Measurements from ENCODE around the gene NLRX1.

The NLRX1 gene

DNA sequence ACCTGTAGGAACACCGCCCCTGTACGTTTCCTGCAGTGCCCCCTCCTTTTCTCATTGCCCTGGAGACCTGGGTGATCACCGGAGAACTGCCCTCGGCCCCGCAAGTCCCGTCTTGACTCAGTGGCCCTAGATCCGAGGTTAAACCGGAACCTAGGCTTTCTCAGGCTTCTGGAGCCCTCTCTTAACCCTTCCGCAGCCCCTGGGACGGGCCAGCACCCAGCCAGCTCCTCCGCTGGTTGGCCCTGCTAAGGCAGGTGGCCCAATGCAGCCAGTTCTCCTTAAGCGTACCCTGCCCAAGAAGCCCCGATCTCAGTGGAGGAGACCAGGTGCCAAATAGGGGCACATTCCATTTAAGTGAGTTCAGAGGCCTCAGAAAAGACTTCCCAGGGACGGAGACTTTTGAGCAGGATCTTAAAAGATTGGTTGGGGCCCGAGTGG lies 776 bp downstream of the NLRX1 start:
- Histone ChIP-seq H3K27ac (ENCODE audit: low read depth, low read length, poor library complexity, severe bottlenecking) (no peak overlapping the region), H2AFZ (ENCODE audit: low read length) (no peak overlapping the region), H3F3A (ENCODE audit: insufficient read depth, low read length) (no peaks in the 10 kb centered on the region)

GRCh38 chr11:119172513-119172912 lies 4.0 kb downstream of the NLRX1 start:
- H3K4me2 ChIP-seq (ENCODE audit: low read length), result no peak overlapping the region
- H2AFZ ChIP-seq (ENCODE audit: low read length), result no peak overlapping the region
- no peak overlapping the region for H3K4me3 ChIP-seq (ENCODE audit: low read depth, low read length, poor library complexity, severe bottlenecking)
- no peaks in the 10 kb centered on the region for H3K79me2 ChIP-seq (ENCODE audit: insufficient read depth, low read length)
- H3K27me3 ChIP-seq (ENCODE audit: insufficient read depth, low read length), result no peaks in the 10 kb centered on the region
- no peaks in the 10 kb centered on the region for H3K9me2 ChIP-seq (ENCODE audit: low read depth, low read length)
- no peaks in the 10 kb centered on the region for H3F3A ChIP-seq (ENCODE audit: insufficient read depth, low read length)
- no peak overlapping the region for H3K27ac ChIP-seq (ENCODE audit: low read depth, low read length, poor library complexity, severe bottlenecking)
- H3K9me3 ChIP-seq (ENCODE audit: low read length), result no peaks in the 10 kb centered on the region
- H3K4me1 ChIP-seq (ENCODE audit: insufficient read depth, low read length, severe bottlenecking), result peaks cover 6% of the 10 kb centered on the region
- H3K36me3 ChIP-seq (ENCODE audit: insufficient read depth, low read length), result no peaks in the 10 kb centered on the region
- TF ChIP-seq CTCF (IDR thresholded peaks at IDR 0.05; ENCODE audit: low read length) (no peak), EZH2 (IDR thresholded peaks at IDR 0.05; ENCODE audit: borderline replicate concordance, low read length) (no peak)
- no peaks in the 10 kb centered on the region for H4K20me1 ChIP-seq (ENCODE audit: insufficient read depth, low read length)
- no peak overlapping the region for H3K9ac ChIP-seq (ENCODE audit: low read length)

More for the DNA sequence above, 776 bp downstream of the NLRX1 start:
- Histone ChIP-seq H4K20me1 (ENCODE audit: insufficient read depth, low read length) (no peaks in the 10 kb centered on the region), H3K36me3 (ENCODE audit: insufficient read depth, low read length) (no peaks in the 10 kb centered on the region), H3K9ac (ENCODE audit: low read length) (peak overlapping the region; percentile 77), H3K79me2 (ENCODE audit: insufficient read depth, low read length) (no peaks in the 10 kb centered on the region), H3K4me3 (ENCODE audit: low read depth, low read length, poor library complexity, severe bottlenecking) (peak overlapping the region; percentile 71), H3K9me3 (ENCODE audit: low read length) (no peaks in the 10 kb centered on the region), H3K9me2 (ENCODE audit: low read depth, low read length) (no peaks in the 10 kb centered on the region), H3K4me2 (ENCODE audit: low read length) (peak overlapping the region; percentile 79), H3K4me1 (ENCODE audit: insufficient read depth, low read length, severe bottlenecking) (peaks cover 6% of the 10 kb centered on the region), H3K27me3 (ENCODE audit: insufficient read depth, low read length) (no peaks in the 10 kb centered on the region)
- TF ChIP-seq EZH2 (IDR thresholded peaks at IDR 0.05; ENCODE audit: borderline replicate concordance, low read length) (no peak), CTCF (IDR thresholded peaks at IDR 0.05; ENCODE audit: low read length) (no peak)

DNA sequence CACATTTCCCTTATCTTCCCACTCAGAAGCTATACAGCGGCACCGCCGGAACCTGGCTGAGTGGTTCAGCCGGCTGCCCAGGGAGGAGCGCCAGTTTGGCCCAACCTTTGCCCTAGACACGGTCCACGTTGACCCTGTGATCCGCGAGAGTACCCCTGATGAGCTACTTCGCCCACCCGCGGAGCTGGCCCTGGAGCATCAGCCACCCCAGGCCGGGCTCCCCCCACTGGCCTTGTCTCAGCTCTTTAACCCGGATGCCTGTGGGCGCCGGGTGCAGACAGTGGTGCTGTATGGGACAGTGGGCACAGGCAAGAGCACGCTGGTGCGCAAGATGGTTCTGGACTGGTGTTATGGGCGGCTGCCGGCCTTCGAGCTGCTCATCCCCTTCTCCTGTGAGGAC lies 4.9 kb downstream of the NLRX1 start:
- no peak for TF ChIP-seq EZH2 (IDR thresholded peaks at IDR 0.05; ENCODE audit: borderline replicate concordance, low read length)
- no peak for TF ChIP-seq CTCF (IDR thresholded peaks at IDR 0.05; ENCODE audit: low read length)
- Histone ChIP-seq H3K4me1 (ENCODE audit: insufficient read depth, low read length, severe bottlenecking) (peaks cover 6% of the 10 kb centered on the region), H3K9me2 (ENCODE audit: low read depth, low read length) (no peaks in the 10 kb centered on the region), H3K27me3 (ENCODE audit: insufficient read depth, low read length) (no peaks in the 10 kb centered on the region), H2AFZ (ENCODE audit: low read length) (no peak overlapping the region), H3K27ac (ENCODE audit: low read depth, low read length, poor library complexity, severe bottlenecking) (no peak overlapping the region), H3K9me3 (ENCODE audit: low read length) (no peaks in the 10 kb centered on the region), H3F3A (ENCODE audit: insufficient read depth, low read length) (no peaks in the 10 kb centered on the region), H3K4me2 (ENCODE audit: low read length) (no peak overlapping the region), H3K9ac (ENCODE audit: low read length) (no peak overlapping the region), H4K20me1 (ENCODE audit: insufficient read depth, low read length) (no peaks in the 10 kb centered on the region), H3K36me3 (ENCODE audit: insufficient read depth, low read length) (no peaks in the 10 kb centered on the region), H3K4me3 (ENCODE audit: low read depth, low read length, poor library complexity, severe bottlenecking) (no peak overlapping the region), H3K79me2 (ENCODE audit: insufficient read depth, low read length) (no peaks in the 10 kb centered on the region)
